GM12878 (cell line): ENCODE results near the gene CARD9. TPM values are rescaled to one million over a fixed set of nuclear protein-coding genes. Genes with fewer than 3 reads are reported as not detected.

Source experiments
- ATAC-seq: fragments of 200-7000 bp; cut with Tn5 transposase; 3 replicates; pipeline ENCODE4 v1.9.1; 2020; ENCODE audit warnings: mild to moderate bottlenecking, moderate library complexity
- BruUV-seq: library from RNA; stranded (reverse); fragments of 400-500 nt; replicated peaks from 2 replicates; lab custom pipeline; 2021; lab: Mats Ljungman, UMichigan
- CTCF ChIA-PET: fragments of 300-600 bp; sonication (Branson Sonifier 250); formaldehyde crosslinking; extraction: SDS; loops from one replicate; lab custom pipeline; 2021; ENCODE audit warnings: inconsistent platforms; lab: Yijun Ruan, JAX
- POLR2A ChIA-PET: fragments of 350-600 bp; formaldehyde crosslinking; extraction: SDS; loops from one replicate; lab custom pipeline; 2021; ENCODE audit warnings: inconsistent platforms; lab: Charles Lee
- RAD21 ChIA-PET: fragments of 300-600 bp; sonication (Branson Sonifier 250); formaldehyde crosslinking; loops from one replicate; lab custom pipeline; 2023; ENCODE audit warnings: antibody characterized with exemption; ENCODE audit not compliant: unreplicated experiment; lab: Charles Lee
- SMC1A ChIA-PET: fragments of 300-600 bp; sonication (Branson Sonifier 250); formaldehyde crosslinking; loops from one replicate; lab custom pipeline; 2023; ENCODE audit not compliant: unreplicated experiment, uncharacterized antibody; lab: Charles Lee
- DNase-seq: peaks from one replicate; pipeline ENCODE4 v3.0.0-alpha.2; 2011; ENCODE audit warnings: low read depth, low spot score
- FAIRE-seq: peaks from 3 replicates; lab custom pipeline; 2011; peaks lifted over from hg19 to GRCh38; lab: Jason Lieb, UNC
- H2AFZ ChIP-seq: 2 replicates; pipeline ENCODE4 v1.6.0; 2011; ENCODE audit warnings: low read depth, low read length, control low read depth; ENCODE audit not compliant: control insufficient read depth
- H3K27ac ChIP-seq: 2 replicates; pipeline ENCODE4 v1.5.1; 2011; ENCODE audit warnings: control low read depth; ENCODE audit not compliant: control insufficient read depth, insufficient read depth
- H3K27me3 ChIP-seq, 2 experiments: replicated peaks in 1 of 2; 2 replicates each; pipeline versions ENCODE4 v1.6.0 to v1.6.1; 2011; ENCODE audit warnings: low read length in 1 of 2; ENCODE audit not compliant: control insufficient read depth in 2 of 2, insufficient read depth in 2 of 2
- H3K36me3 ChIP-seq, 2 experiments: 2 replicates each; pipeline ENCODE4 v1.5.1; 2011; ENCODE audit warnings: low read length in 1 of 2; ENCODE audit not compliant: control insufficient read depth in 2 of 2, insufficient read depth in 2 of 2
- H3K4me1 ChIP-seq: 2 replicates; pipeline ENCODE4 v1.6.1; 2011; ENCODE audit warnings: mild to moderate bottlenecking, low read length, moderate library complexity, mixed read lengths; ENCODE audit not compliant: control insufficient read depth, insufficient read depth
- H3K4me2 ChIP-seq: 2 replicates; pipeline ENCODE4 v1.6.0; 2011; ENCODE audit warnings: control low read depth; ENCODE audit not compliant: control insufficient read depth, insufficient read depth
- H3K4me3 ChIP-seq: fragments of 200-600 bp; sonication (generic); 2 replicates; pipeline ENCODE4 v1.5.1; 2016
- H3K79me2 ChIP-seq: 2 replicates; pipeline ENCODE4 v1.6.0; 2011; ENCODE audit warnings: low read length; ENCODE audit not compliant: control insufficient read depth, insufficient read depth
- H3K9ac ChIP-seq: 2 replicates; pipeline ENCODE4 v1.8.0; 2011; ENCODE audit warnings: low read length, control low read depth, mixed read lengths; ENCODE audit not compliant: control insufficient read depth, insufficient read depth
- H3K9me3 ChIP-seq: replicated peaks from 3 replicates; pipeline ENCODE4 v1.5.1; 2011; ENCODE audit warnings: mild to moderate bottlenecking, low read length; ENCODE audit not compliant: control insufficient read depth, insufficient read depth
- H4K20me1 ChIP-seq: 2 replicates; pipeline ENCODE4 v1.6.0; 2011; ENCODE audit not compliant: control insufficient read depth, insufficient read depth
- DPF2 ChIP-seq: fragments of 450-650 bp; IDR thresholded peaks from 2 replicates; pipeline ENCODE4 v1.6.1; 2017; ENCODE audit warnings: mild to moderate bottlenecking
- EGR1 ChIP-seq, 2 experiments: IDR thresholded peaks; 1 replicate in 1 of 2; 2 replicates in 1 of 2; pipeline ENCODE4 v1.6.1; 2011 to 2012; ENCODE audit warnings: low read depth in 2 of 2, low read length in 2 of 2, borderline replicate concordance in 1 of 2, mild to moderate bottlenecking in 1 of 2, moderate library complexity in 1 of 2
- MLLT1 ChIP-seq: fragments of 450-650 bp; IDR thresholded peaks from 2 replicates; pipeline ENCODE4 v1.6.1; 2016; ENCODE audit warnings: mild to moderate bottlenecking
- STAT3 ChIP-seq: IDR thresholded peaks from 2 replicates; pipeline ENCODE4 v1.6.1; 2011; ENCODE audit warnings: low read depth, low read length, improper control_type of control experiment
- WGBS: methylation state at CpG from one replicate; pipeline ENCODE4 v1.1.6; 2016; ENCODE audit warnings: low lambda C conversion rate; ENCODE audit not compliant: insufficient replicate concordance, insufficient coverage; ENCODE audit errors: missing lambda C conversion rate; 5-methylcytosine and 5-hydroxymethylcytosine counted together
- in situ Hi-C: fragments of 300-500 bp; cut with MboI; formaldehyde crosslinking; loops from 9 replicates; pipeline ENCODE4 v1.14.3; 2018; ENCODE audit warnings: mixed read lengths
- intact Hi-C: fragments of 100-400 bp; cut with micrococcal nuclease; formaldehyde crosslinking; loops from one replicate; pipeline ENCODE4 v1.14.2; 2022; ENCODE audit not compliant: unreplicated experiment
- polyA plus RNA-seq, 11 experiments: library from polyadenylated mRNA; depleted of rRNA in 4 of 11; unstranded in 6 of 11; stranded (reverse) in 5 of 11; fragments of >200 nt; fragmentation: Nextera tagmentation in 4 of 11; fragmentation: Illumina TruSeq in 1 of 11; extraction: Ambion mirVana in 4 of 11; extraction: Trizol in 1 of 11; gene quantifications; 1 replicate in 1 of 11; 2 replicates in 10 of 11; pipeline versions ENCODE4 v1.2.1 to v1.2.3, GENCODE V29; 2011 to 2016; ENCODE audit warnings: inconsistent platforms in 2 of 11, missing spikeins in 2 of 11, low read depth in 1 of 11
- total RNA-seq, 4 experiments: library from RNA; depleted of rRNA in 3 of 4; stranded (reverse); fragments of >200 nt in 3 of 4; fragmentation: Illumina TruSeq in 1 of 4; extraction: Trizol in 1 of 4; gene quantifications; 2 replicates each; pipeline versions ENCODE4 v1.2.1 to v1.2.3, GENCODE V29; 2013 to 2021

CARD9 gene
- total and polyA plus RNA-seq, 10 of the 15 experiments (the other 5 are each of a cell fraction or from before 2014, with no cell fraction given): 0.11 to 4.9 (median 1.8) TPM; not detected in 1

DNA sequence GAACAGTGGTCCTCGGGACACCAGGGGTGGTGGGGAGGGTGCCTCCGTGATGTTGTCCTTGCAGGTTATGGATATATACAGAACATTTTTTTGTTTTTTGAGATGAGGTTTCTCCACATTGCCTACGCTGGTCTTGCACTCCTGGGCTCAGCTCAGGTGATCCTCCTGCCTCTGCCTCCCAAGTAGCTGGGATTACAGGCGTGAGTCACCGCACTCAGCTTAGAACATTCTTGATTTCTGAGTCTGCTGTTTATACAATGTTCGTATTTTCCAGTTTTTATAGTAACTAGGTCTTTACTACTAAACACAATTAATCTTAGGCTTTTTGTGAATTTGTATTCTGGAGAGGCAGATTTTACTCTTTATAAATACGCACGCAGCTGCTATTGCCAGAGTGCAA, 43.0 kb upstream of the CARD9 start:
- intact Hi-C loops: no loop called here
- BruUV-seq: no TSS peak
- Histone ChIP-seq H3K4me3 (no peak overlapping the region), H3K36me3 (peaks cover 27 to 33% of the 10 kb centered on the region in 2 experiments; a peak in 3 of 4 replicates), H3K4me1 (peaks cover 5% of the 10 kb centered on the region), H3K9me3 (no peaks in the 10 kb centered on the region), H3K9ac (no peak overlapping the region), H3K27ac (no peak overlapping the region), H3K79me2 (peaks cover 17% of the 10 kb centered on the region), H3K27me3 (no peaks in the 10 kb centered on the region), H3K4me2 (no peak overlapping the region), H4K20me1 (no peaks in the 10 kb centered on the region), H2AFZ (no peak overlapping the region)
- in situ Hi-C loops: no loop called here
- ChIA-PET CTCF (no interaction called here), SMC1A (no interaction called here), POLR2A (no interaction called here), RAD21 (interaction anchor here (0.6 kb wide), 1 partner anchor 282 kb away, joined by 3 read pairs; no protein-coding TSS in a partner anchor)
- no peak for FAIRE-seq
- no peak for ATAC-seq
- 96% methylated on average over 8 of the region's 8 CpGs for WGBS
- TF ChIP-seq STAT3 (no peak), MLLT1 (no peak), DPF2 (no peak)
- DNase-seq: no peak

- TF ChIP-seq EGR1 (IDR thresholded peaks at IDR 0.05; ENCODE audit: borderline replicate concordance in 1 of 2, low read depth in 2 of 2, low read length in 2 of 2): no peak
- ChIA-PET CTCF (no interaction called here), RAD21 (interaction anchor here (0.6 kb wide), 1 partner anchor 23 kb away, joined by 3 read pairs; no protein-coding TSS in a partner anchor), SMC1A (no interaction called here), POLR2A (interaction anchor here (1.4 kb wide), 1 partner anchor 50 kb away, joined by 4 read pairs; the partner anchor contains the start of gene DNLZ)
- H2AFZ ChIP-seq: no peak overlapping the region
- no peak for ATAC-seq
- no peak overlapping the region for H3K4me3 ChIP-seq
- peaks cover 19 to 23% of the 10 kb centered on the region in 2 experiments; a peak in 3 of 4 replicates for H3K36me3 ChIP-seq
- H3K27ac ChIP-seq: no peak overlapping the region; the same call in 1 of the 2 replicates
- H3K79me2 ChIP-seq: peaks cover 46% of the 10 kb centered on the region
- no peak overlapping the region for H3K9ac ChIP-seq
- intact Hi-C loops: no loop called here
- no peaks in the 10 kb centered on the region for H3K27me3 ChIP-seq
- no peak overlapping the region for H3K4me2 ChIP-seq
- in situ Hi-C loops: no loop called here
- peaks cover 13% of the 10 kb centered on the region for H3K4me1 ChIP-seq
- no peak for DNase-seq
- H3K9me3 ChIP-seq: no peaks in the 10 kb centered on the region
- 97% methylated on average over 9 of the region's 9 CpGs for WGBS
- no TSS peak for BruUV-seq
- FAIRE-seq: no peak
- H4K20me1 ChIP-seq: no peaks in the 10 kb centered on the region
These were observed 39.5 kb upstream of the CARD9 start for GRCh38 chr9:136412962-136413361.
